ENCODE data around the gene CDYL2. TPM values are rescaled to one million over a fixed set of nuclear protein-coding genes. Genes with fewer than 3 reads are reported as not detected.
"Not testable (repeated sequence)": the region's sequence is repeated elsewhere in the genome, so short reads cannot be mapped to it uniquely, and the experiment has no call there.

CDYL2 gene
- total RNA-seq, 3 donors from 2014 or later = 6.3 to 8.9 (median 7.5) TPM

- Histone ChIP-seq H3K36me3 (ENCODE audit: low read depth) (no peaks in the 10 kb centered on the region), H3K4me1 (ENCODE audit: low read depth) (no peaks in the 10 kb centered on the region), H3K9me3 (peaks cover 4% of the 10 kb centered on the region), H3K4me3 (no peak overlapping the region)
- intact Hi-C loops (cut with DNase I, micrococcal nuclease) = no loop called here
- no peak for ATAC-seq
- TF ChIP-seq, protein P1, sequence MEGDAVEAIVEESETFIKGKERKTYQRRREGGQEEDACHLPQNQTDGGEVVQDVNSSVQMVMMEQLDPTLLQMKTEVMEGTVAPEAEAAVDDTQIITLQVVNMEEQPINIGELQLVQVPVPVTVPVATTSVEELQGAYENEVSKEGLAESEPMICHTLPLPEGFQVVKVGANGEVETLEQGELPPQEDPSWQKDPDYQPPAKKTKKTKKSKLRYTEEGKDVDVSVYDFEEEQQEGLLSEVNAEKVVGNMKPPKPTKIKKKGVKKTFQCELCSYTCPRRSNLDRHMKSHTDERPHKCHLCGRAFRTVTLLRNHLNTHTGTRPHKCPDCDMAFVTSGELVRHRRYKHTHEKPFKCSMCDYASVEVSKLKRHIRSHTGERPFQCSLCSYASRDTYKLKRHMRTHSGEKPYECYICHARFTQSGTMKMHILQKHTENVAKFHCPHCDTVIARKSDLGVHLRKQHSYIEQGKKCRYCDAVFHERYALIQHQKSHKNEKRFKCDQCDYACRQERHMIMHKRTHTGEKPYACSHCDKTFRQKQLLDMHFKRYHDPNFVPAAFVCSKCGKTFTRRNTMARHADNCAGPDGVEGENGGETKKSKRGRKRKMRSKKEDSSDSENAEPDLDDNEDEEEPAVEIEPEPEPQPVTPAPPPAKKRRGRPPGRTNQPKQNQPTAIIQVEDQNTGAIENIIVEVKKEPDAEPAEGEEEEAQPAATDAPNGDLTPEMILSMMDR (IDR thresholded peaks at IDR 0.05) = no peak
- DNase-seq = no peak
These were observed 16.4 kb downstream of the CDYL2 start for GRCh38 chr16:80788027-80788426.

GRCh38 chr16:80786561-80786960 lies 17.8 kb downstream of the CDYL2 start:
- H3K4me1 ChIP-seq (ENCODE audit: low read depth); DNase-seq; H3K4me3 ChIP-seq; intact Hi-C loops (cut with DNase I, micrococcal nuclease); H3K36me3 ChIP-seq (ENCODE audit: low read depth); H3K9me3 ChIP-seq; ATAC-seq: not testable (repeated sequence)

DNA sequence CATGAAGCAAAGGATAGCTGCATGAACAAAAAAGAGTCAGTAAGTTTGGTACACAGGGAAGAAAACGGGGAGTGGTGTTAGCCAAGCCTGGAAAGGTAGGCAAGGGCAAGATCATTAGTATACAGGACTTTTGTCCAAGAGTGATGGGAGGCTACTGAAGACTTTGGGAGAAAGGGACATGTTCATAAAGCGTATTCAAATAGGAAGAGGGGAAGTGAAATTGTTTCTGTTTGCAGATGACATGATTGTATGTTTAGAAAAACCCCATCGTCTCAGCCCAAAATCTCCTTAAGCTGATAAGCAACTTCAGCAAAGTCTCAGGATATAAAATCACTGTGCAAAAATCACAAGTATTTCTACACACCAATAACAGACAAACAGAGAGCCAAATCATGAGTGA lies 19.4 kb downstream of the CDYL2 start:
- intact Hi-C loops (cut with DNase I, micrococcal nuclease) = no loop called here

DNA sequence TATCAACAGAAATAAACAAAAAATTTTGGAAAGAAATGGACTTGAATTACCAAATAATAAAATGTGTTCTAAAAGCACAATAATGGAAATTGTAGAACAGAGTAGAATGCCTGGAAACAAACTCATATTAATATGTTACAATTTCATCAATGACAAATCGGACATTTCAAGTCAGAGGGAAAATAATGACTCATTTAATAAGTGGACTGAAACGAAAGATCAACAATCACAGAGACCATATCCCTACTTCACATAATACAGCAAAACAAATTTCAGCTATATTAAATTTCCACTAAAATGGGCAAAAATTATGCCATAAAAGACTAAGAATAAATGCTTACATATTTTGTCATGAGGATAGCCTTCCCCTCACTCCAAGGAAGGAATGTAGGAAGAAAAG lies 25.7 kb downstream of the CDYL2 start:
- TF ChIP-seq, protein P1 (IDR thresholded peaks at IDR 0.05) = no peak
- H3K9me3 ChIP-seq = peaks cover 9% of the 10 kb centered on the region
- H3K4me3 ChIP-seq = no peak overlapping the region
- intact Hi-C loops (cut with DNase I, micrococcal nuclease) = no loop called here
- DNase-seq (no peak), ATAC-seq (no peak)
- H3K4me1 ChIP-seq (ENCODE audit: low read depth) = no peaks in the 10 kb centered on the region
- no peaks in the 10 kb centered on the region for H3K36me3 ChIP-seq (ENCODE audit: low read depth)

More for the DNA sequence above, 19.4 kb downstream of the CDYL2 start:
- H3K9me3 ChIP-seq = peaks cover 9% of the 10 kb centered on the region
- TF ChIP-seq, protein P1 (IDR thresholded peaks at IDR 0.05) = no peak
- no peaks in the 10 kb centered on the region for H3K4me1 ChIP-seq (ENCODE audit: low read depth)
- H3K36me3 ChIP-seq (ENCODE audit: low read depth) = no peaks in the 10 kb centered on the region
- ATAC-seq (no peak), DNase-seq (no peak)
- no peak overlapping the region for H3K4me3 ChIP-seq

DNA sequence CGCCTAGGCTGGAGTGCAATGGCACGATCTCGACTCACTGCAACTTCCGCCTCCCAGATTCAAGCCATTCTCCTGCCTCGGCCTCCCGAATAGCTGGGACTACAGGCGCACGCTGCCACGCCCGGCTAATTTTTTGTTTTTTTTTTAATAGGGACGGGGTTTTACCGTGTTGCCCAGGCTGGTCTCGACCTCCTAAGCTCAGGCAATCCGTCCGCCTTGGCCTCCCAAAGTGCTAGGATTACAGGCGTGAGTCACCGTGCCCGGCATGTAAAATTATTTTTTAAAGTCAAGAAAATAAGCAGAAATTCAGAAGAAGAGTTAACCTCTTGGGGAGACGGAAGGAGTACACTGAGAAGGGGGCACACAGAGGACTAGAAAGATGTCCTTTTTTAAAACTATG lies 27.5 kb downstream of the CDYL2 start:
- Histone ChIP-seq H3K4me3 (no peak overlapping the region), H3K9me3 (no peaks in the 10 kb centered on the region), H3K4me1 (ENCODE audit: low read depth) (no peaks in the 10 kb centered on the region), H3K36me3 (ENCODE audit: low read depth) (no peaks in the 10 kb centered on the region)
- DNase-seq = no peak
- TF ChIP-seq, protein P1 (IDR thresholded peaks at IDR 0.05) = no peak
- intact Hi-C loops (cut with DNase I, micrococcal nuclease) = no loop called here
- ATAC-seq = no peak

- Histone ChIP-seq H3K36me3 (ENCODE audit: low read depth) (no peaks in the 10 kb centered on the region), H3K9me3 (no peaks in the 10 kb centered on the region), H3K4me1 (ENCODE audit: low read depth) (no peaks in the 10 kb centered on the region), H3K4me3 (no peak overlapping the region)
- DNase-seq (no peak), ATAC-seq (no peak)
- intact Hi-C loops (cut with DNase I, micrococcal nuclease) = no loop called here
- TF ChIP-seq, protein P1 (IDR thresholded peaks at IDR 0.05) = no peak
These were observed 28.9 kb downstream of the CDYL2 start for GRCh38 chr16:80775450-80775849.
